A549 (cell line): ENCODE results near the gene SLC22A23. TPM values are rescaled to one million over a fixed set of nuclear protein-coding genes. Genes with fewer than 3 reads are reported as not detected.

Source experiments
- ATAC-seq, 2 experiments: fragments of 200-7000 bp in 1 of 2; fragments of >200 bp in 1 of 2; cut with Nextera tagmentation in 1 of 2; cut with Tn5 transposase in 1 of 2; 3 replicates each; pipeline versions ENCODE4 v1.8.0 to v1.9.1; 2018 to 2020; ENCODE audit warnings: mild to moderate bottlenecking in 1 of 2, moderate library complexity in 1 of 2
- CTCF ChIA-PET: fragments of 300-600 bp; sonication (Branson Sonifier 250); formaldehyde crosslinking; extraction: SDS; loops from one replicate; lab custom pipeline; 2021; ENCODE audit warnings: antibody characterized with exemption, inconsistent platforms; lab: Yijun Ruan, JAX
- POLR2A ChIA-PET: fragments of 350-600 bp; formaldehyde crosslinking; extraction: SDS; loops from one replicate; lab custom pipeline; 2021; ENCODE audit warnings: antibody characterized with exemption, inconsistent platforms; lab: Yijun Ruan, JAX
- DNase-seq, 2 experiments: peaks; one replicate each; pipeline versions ENCODE4 v3.0.0 to v3.0.0-alpha.2; 2011 to 2016; ENCODE audit warnings: low read depth in 1 of 2, low spot score in 1 of 2
- FAIRE-seq: peaks from 2 replicates; lab custom pipeline; 2011; peaks lifted over from hg19 to GRCh38; lab: Jason Lieb, UNC
- H3K27ac ChIP-seq, 2 experiments: fragments of >200 bp; sonication (Bioruptor Twin); formaldehyde crosslinking; 3 replicates each; pipeline ENCODE4 v1.5.1; 2016 to 2017
- H3K4me1 ChIP-seq: fragments of >200 bp; sonication (Bioruptor Twin); formaldehyde crosslinking; 3 replicates; pipeline ENCODE4 v1.6.1; 2016
- H3K4me2 ChIP-seq: fragments of >200 bp; sonication (Bioruptor Twin); formaldehyde crosslinking; 3 replicates; pipeline ENCODE4 v1.6.1; 2016
- H3K4me3 ChIP-seq: fragments of >200 bp; sonication (Bioruptor Twin); formaldehyde crosslinking; 3 replicates; pipeline ENCODE4 v1.5.1; 2016
- H3K9me3 ChIP-seq: fragments of >200 bp; sonication (Bioruptor Twin); formaldehyde crosslinking; 3 replicates; pipeline ENCODE4 v1.6.1; 2016
- ATOH8 ChIP-seq: fragments of 250-450 bp; sonication (Bioruptor Pico); IDR thresholded peaks from 2 replicates; pipeline ENCODE4 v1.5.0; 2020; ENCODE audit warnings: low read depth, mild to moderate bottlenecking, moderate library complexity
- CBX2 ChIP-seq: fragments of 200-600 bp; sonication (generic); IDR thresholded peaks from 2 replicates; pipeline ENCODE4 v1.6.1; 2016; ENCODE audit warnings: low read depth, mild to moderate bottlenecking, borderline replicate concordance
- CBX8 ChIP-seq: fragments of 200-600 bp; sonication (generic); IDR thresholded peaks from 2 replicates; pipeline ENCODE4 v1.6.1; 2016
- ELK1 ChIP-seq: fragments of 150-350 bp; IDR thresholded peaks from 2 replicates; pipeline ENCODE4 v1.6.1; 2014; ENCODE audit warnings: low read depth, mild to moderate bottlenecking, low read length
- GATA3 ChIP-seq: IDR thresholded peaks from 2 replicates; pipeline ENCODE4 v1.6.1; 2012; ENCODE audit warnings: borderline replicate concordance
- HMGXB4 ChIP-seq: fragments of 250-450 bp; sonication (Bioruptor Pico); IDR thresholded peaks from 2 replicates; pipeline ENCODE4 v1.5.0; 2021; ENCODE audit warnings: mild to moderate bottlenecking, moderate library complexity, borderline replicate concordance
- HOXB13 ChIP-seq: fragments of 250-450 bp; sonication (Bioruptor Pico); IDR thresholded peaks from 2 replicates; pipeline ENCODE4 v1.5.0; 2020; ENCODE audit warnings: low read depth, mild to moderate bottlenecking, moderate library complexity
- JUN ChIP-seq, 2 experiments: fragments of >200 bp; sonication (Bioruptor Twin); formaldehyde crosslinking; IDR thresholded peaks; 2 replicates in 1 of 2; 3 replicates in 1 of 2; pipeline ENCODE4 v1.6.1; 2016 to 2017
- KDM5A ChIP-seq: fragments of 200-600 bp; sonication (generic); IDR thresholded peaks from 2 replicates; pipeline ENCODE4 v1.6.1; 2016; ENCODE audit warnings: antibody characterized with exemption, mild to moderate bottlenecking
- MAX ChIP-seq: IDR thresholded peaks from 2 replicates; pipeline ENCODE4 v1.6.1; 2012
- MAZ ChIP-seq: fragments of 150-350 bp; IDR thresholded peaks from 2 replicates; pipeline ENCODE4 v1.6.1; 2014; ENCODE audit warnings: antibody characterized with exemption, low read depth, low read length, borderline replicate concordance
- MYC ChIP-seq: IDR thresholded peaks from 2 replicates; pipeline ENCODE4 v1.6.1; 2012; ENCODE audit warnings: mild to moderate bottlenecking, inconsistent platforms, low read length, improper control_type of control experiment, borderline replicate concordance
- NPAS2 ChIP-seq: fragments of 250-450 bp; sonication (Bioruptor Pico); IDR thresholded peaks from 2 replicates; pipeline ENCODE4 v1.8.0; 2022; ENCODE audit warnings: mild to moderate bottlenecking, moderate library complexity, borderline replicate concordance
- RAD21 ChIP-seq, 2 experiments: fragments of >200 bp in 1 of 2; sonication (Bioruptor Twin) in 1 of 2; formaldehyde crosslinking in 1 of 2; IDR thresholded peaks in 1 of 2; conservative IDR thresholded peaks in 1 of 2; 2 replicates in 1 of 2; 3 replicates in 1 of 2; pipeline ENCODE4 v1.6.1; 2012 to 2018; ENCODE audit warnings: inconsistent platforms in 1 of 2
- RARB ChIP-seq: fragments of 250-450 bp; sonication (Bioruptor Pico); IDR thresholded peaks from 2 replicates; pipeline ENCODE4 v1.8.0; 2021; ENCODE audit warnings: mild to moderate bottlenecking, moderate library complexity
- RCOR1 ChIP-seq: fragments of 150-350 bp; IDR thresholded peaks from 2 replicates; pipeline ENCODE4 v1.6.1; 2014; ENCODE audit warnings: antibody characterized with exemption, low read length, low read depth
- RNF2 ChIP-seq: fragments of 200-600 bp; sonication (generic); IDR thresholded peaks from 2 replicates; pipeline ENCODE4 v1.6.1; 2016; ENCODE audit warnings: low read depth, mild to moderate bottlenecking, antibody characterized with exemption, moderate library complexity, borderline replicate concordance
- TFCP2L1 ChIP-seq: fragments of 250-450 bp; sonication (Bioruptor Pico); IDR thresholded peaks from 2 replicates; pipeline ENCODE4 v1.5.0; 2021; ENCODE audit warnings: mild to moderate bottlenecking
- USF2 ChIP-seq: fragments of 450-650 bp; IDR thresholded peaks from 2 replicates; pipeline ENCODE4 v1.6.1; 2014; ENCODE audit warnings: antibody characterized with exemption
- WGBS: methylation state at CpG from one replicate; pipeline ENCODE4 v1.1.6; 2017; ENCODE audit errors: missing lambda C conversion rate; 5-methylcytosine and 5-hydroxymethylcytosine counted together
- polyA plus RNA-seq, 4 experiments: library from polyadenylated mRNA; depleted of rRNA in 3 of 4; stranded (reverse); fragments of >200 nt; fragmentation: RNase III in 1 of 4; extraction: RNeasy Plus Mini Kit Qiagen cat#74134 plus additional on column Dnase treatment in 1 of 4; gene quantifications; 2 replicates in 3 of 4; 3 replicates in 1 of 4; pipeline ENCODE4 v1.2.3, GENCODE V29; 2011 to 2017

SLC22A23 gene
- polyA plus RNA-seq, 2 of the 4 experiments (the other 2 are of a cell fraction), result 4.4 to 6.2 TPM

GRCh38 chr6:3369985-3370360 lies 86.9 kb downstream of the SLC22A23 start:
- no peaks in the 10 kb centered on the region for H3K9me3 ChIP-seq
- POLR2A ChIA-PET, result no interaction called here
- no peak for DNase-seq
- no peak for ATAC-seq
- no peak for FAIRE-seq
- H3K27ac ChIP-seq, result no peak overlapping the region
- TF ChIP-seq JUN (IDR thresholded peaks at IDR 0.05) (no peak), RAD21 (conservative IDR thresholded peaks at IDR 0.05 in 1 of 2, IDR thresholded peaks at IDR 0.05 in 1 of 2) (no peak), RNF2 (no peak), MAX (no peak), HOXB13 (CRISPR knock-in tag) (no peak), NPAS2 (CRISPR knock-in tag) (no peak), USF2 (no peak), RCOR1 (no peak), RARB (no peak), KDM5A (no peak), ATOH8 (CRISPR knock-in tag) (no peak), TFCP2L1 (CRISPR knock-in tag) (no peak), GATA3 (no peak), MAZ (no peak), MYC (no peak), ELK1 (no peak), CBX2 (no peak), CBX8 (no peak), HMGXB4 (no peak)
- TF ChIP-seq, all 56 proteins: peak for 0
- Histone ChIP-seq H3K4me3 (no peak overlapping the region), H3K4me1 (peaks cover 34% of the 10 kb centered on the region), H3K4me2 (no peak overlapping the region)
- 91% methylated on average over 5 of the region's 5 CpGs for WGBS
- CTCF ChIA-PET, result no interaction called here

- ATAC-seq (no peak), DNase-seq (no peak), FAIRE-seq (no peak)
- H3K9me3 ChIP-seq, result no peaks in the 10 kb centered on the region
- no peak overlapping the region for H3K4me3 ChIP-seq
- H3K4me1 ChIP-seq, result peaks cover 37% of the 10 kb centered on the region
- no peak overlapping the region for H3K27ac ChIP-seq
- POLR2A ChIA-PET, result no interaction called here
- no peak overlapping the region for H3K4me2 ChIP-seq
- TF ChIP-seq MAX, result no peak
- TF ChIP-seq HOXB13 (CRISPR knock-in tag), result no peak
- no peak for TF ChIP-seq RNF2
- CTCF ChIA-PET, result interaction anchor here (1.5 kb wide), 1 partner anchor 42 kb away, joined by 3 read pairs; no protein-coding TSS in a partner anchor
- WGBS, result 78% methylated on average over 4 of the region's 4 CpGs
Observed at GRCh38 chr6:3368685-3369084, 88.2 kb downstream of the SLC22A23 start.
